H9 (cell line): ENCODE data around the gene HDAC5. TPM values are rescaled to one million over a fixed set of nuclear protein-coding genes. Genes with fewer than 3 reads are reported as not detected.
A peak's percentile ranks its signal among the peaks of the same experiment; 100 is the strongest.

ENCODE experiments used
- DNase-seq: peaks from one replicate; pipeline ENCODE4 v3.0.0-alpha.2; 2017
- H2AFZ ChIP-seq: one replicate; pipeline ENCODE4 v1.6.1; 2013; ENCODE audit warnings: mild to moderate bottlenecking, low read length, control low read depth, moderate library complexity
- H2AK5ac ChIP-seq: 2 replicates; pipeline ENCODE4 v1.6.1; 2013; ENCODE audit warnings: low read length, control low read depth, mixed read lengths; ENCODE audit not compliant: insufficient read length
- H2BK120ac ChIP-seq: one replicate; pipeline ENCODE4 v1.6.1; 2013; ENCODE audit warnings: low read depth, mild to moderate bottlenecking, low read length, control low read depth, inconsistent platforms; ENCODE audit not compliant: poor library complexity, severe bottlenecking
- H2BK12ac ChIP-seq: 2 replicates; pipeline ENCODE4 v1.6.1; 2013; ENCODE audit warnings: low read length, control low read depth, mixed read lengths, low read depth; ENCODE audit not compliant: insufficient read length
- H2BK15ac ChIP-seq: 2 replicates; pipeline ENCODE4 v1.6.1; 2013; ENCODE audit warnings: low read depth, low read length, control low read depth
- H2BK20ac ChIP-seq: one replicate; pipeline ENCODE4 v1.6.1; 2013; ENCODE audit warnings: low read depth, mild to moderate bottlenecking, low read length, control low read depth, inconsistent platforms; ENCODE audit not compliant: poor library complexity, severe bottlenecking
- H2BK5ac ChIP-seq: 2 replicates; pipeline ENCODE4 v1.6.1; 2013; ENCODE audit warnings: low read length, control low read depth, mixed read lengths; ENCODE audit not compliant: insufficient read length
- H3K14ac ChIP-seq: 2 replicates; pipeline ENCODE4 v1.6.1; 2013; ENCODE audit warnings: low read length, control low read depth; ENCODE audit not compliant: insufficient read depth
- H3K18ac ChIP-seq: 2 replicates; pipeline ENCODE4 v1.6.1; 2013; ENCODE audit warnings: low read depth, mild to moderate bottlenecking, mixed read lengths, low read length, control low read depth; ENCODE audit not compliant: insufficient read length
- H3K23ac ChIP-seq: 2 replicates; pipeline ENCODE4 v1.6.1; 2013; ENCODE audit warnings: low read length, control low read depth, mixed read lengths, low read depth; ENCODE audit not compliant: insufficient read length
- H3K23me2 ChIP-seq: 2 replicates; pipeline ENCODE4 v1.6.1; 2013; ENCODE audit warnings: low read depth, mild to moderate bottlenecking, mixed read lengths, low read length, control low read depth; ENCODE audit not compliant: insufficient read length, poor library complexity, severe bottlenecking
- H3K27ac ChIP-seq: 2 replicates; pipeline ENCODE4 v1.5.1; 2013; ENCODE audit warnings: low read length, control low read depth, mixed read lengths, low read depth; ENCODE audit not compliant: insufficient read length
- H3K27me3 ChIP-seq: 2 replicates; pipeline ENCODE4 v1.6.1; 2013; ENCODE audit warnings: low read length, control low read depth, inconsistent platforms; ENCODE audit not compliant: insufficient read depth
- H3K4ac ChIP-seq: 2 replicates; pipeline ENCODE4 v1.6.1; 2013; ENCODE audit warnings: low read depth, mild to moderate bottlenecking, control low read depth, inconsistent platforms, low read length, moderate library complexity
- H3K4me1 ChIP-seq: 2 replicates; pipeline ENCODE4 v1.6.1; 2013; ENCODE audit warnings: low read length, control low read depth, inconsistent platforms; ENCODE audit not compliant: insufficient read depth
- H3K4me2 ChIP-seq: 2 replicates; pipeline ENCODE4 v1.6.1; 2013; ENCODE audit warnings: low read length, control low read depth, mixed read lengths; ENCODE audit not compliant: insufficient read length, insufficient read depth
- H3K56ac ChIP-seq: 2 replicates; pipeline ENCODE4 v1.6.1; 2013; ENCODE audit warnings: low read depth, mild to moderate bottlenecking, mixed read lengths, low read length, control low read depth; ENCODE audit not compliant: insufficient read length
- H3K79me1 ChIP-seq: 2 replicates; pipeline ENCODE4 v1.6.1; 2013; ENCODE audit warnings: low read depth, mild to moderate bottlenecking, moderate library complexity, low read length, control low read depth, inconsistent platforms; ENCODE audit not compliant: insufficient read depth, poor library complexity, severe bottlenecking
- H3K79me2 ChIP-seq: 2 replicates; pipeline ENCODE4 v1.6.1; 2013; ENCODE audit warnings: low read length, control low read depth, inconsistent platforms; ENCODE audit not compliant: insufficient read depth
- H3K9ac ChIP-seq: 2 replicates; pipeline ENCODE4 v1.6.1; 2013; ENCODE audit warnings: low read length, control low read depth, mixed read lengths; ENCODE audit not compliant: insufficient read length; ENCODE audit errors: extremely low read depth
- H3K9me3 ChIP-seq: one replicate; pipeline ENCODE4 v1.6.1; 2013; ENCODE audit warnings: low read depth, low read length, inconsistent platforms; ENCODE audit not compliant: control insufficient read depth
- H3T11ph ChIP-seq: one replicate; pipeline ENCODE4 v1.6.1; 2013; ENCODE audit warnings: mild to moderate bottlenecking, low read length, control low read depth, inconsistent platforms
- H4K20me1 ChIP-seq: one replicate; pipeline ENCODE4 v1.6.1; 2013; ENCODE audit not compliant: control insufficient read depth, insufficient read length, insufficient read depth
- H4K5ac ChIP-seq: 2 replicates; pipeline ENCODE4 v1.6.1; 2013; ENCODE audit warnings: low read depth, mild to moderate bottlenecking, mixed read lengths, low read length, control low read depth; ENCODE audit not compliant: insufficient read length
- H4K8ac ChIP-seq: replicated peaks from 2 replicates; pipeline ENCODE4 v1.6.1; 2013; ENCODE audit warnings: low read length, control low read depth, mixed read lengths, low read depth; ENCODE audit not compliant: insufficient read length
- H4K91ac ChIP-seq: 2 replicates; pipeline ENCODE4 v1.6.1; 2013; ENCODE audit warnings: low read depth, mild to moderate bottlenecking, moderate library complexity, mixed read lengths, low read length, control low read depth; ENCODE audit not compliant: insufficient read length
- H3K27ac Mint-ChIP-seq, 3 experiments: 2 replicates in 2 of 3; 3 replicates in 1 of 3; pipeline ENCODE4 v1.8.0; 2020 to 2021; ENCODE audit warnings: mixed read lengths in 3 of 3, mild to moderate bottlenecking in 1 of 3, moderate library complexity in 1 of 3
- H3K27me3 Mint-ChIP-seq: 2 replicates; pipeline ENCODE4 v1.8.0; 2021; ENCODE audit warnings: low read depth, mild to moderate bottlenecking, moderate library complexity, mixed read lengths
- H3K36me3 Mint-ChIP-seq, 3 experiments: 2 replicates in 2 of 3; 3 replicates in 1 of 3; pipeline ENCODE4 v1.8.0; 2020 to 2021; ENCODE audit warnings: low read depth in 3 of 3, mixed read lengths in 3 of 3; ENCODE audit not compliant: insufficient read depth in 1 of 3
- H3K4me1 Mint-ChIP-seq, 2 experiments: 2 replicates each; pipeline ENCODE4 v1.8.0; 2020; ENCODE audit warnings: mixed read lengths in 2 of 2
- H3K4me3 Mint-ChIP-seq, 2 experiments: 2 replicates in 1 of 2; 3 replicates in 1 of 2; pipeline ENCODE4 v1.8.0; 2020 to 2021; ENCODE audit warnings: mild to moderate bottlenecking in 2 of 2, mixed read lengths in 2 of 2, moderate library complexity in 1 of 2
- H3K9me3 Mint-ChIP-seq, 2 experiments: 2 replicates in 1 of 2; 3 replicates in 1 of 2; pipeline ENCODE4 v1.8.0; 2020; ENCODE audit warnings: mild to moderate bottlenecking in 2 of 2, mixed read lengths in 2 of 2, moderate library complexity in 1 of 2
- WGBS: extraction: QIAGEN DNeasy Blood & Tissue Kit; methylation state at CpG from one replicate; pipeline ENCODE4 v1.1.7; 2013; ENCODE audit warnings: missing lambda C conversion rate, low lambda C conversion rate, mixed read lengths; ENCODE audit not compliant: insufficient read length; ENCODE audit errors: extremely low coverage; 5-methylcytosine and 5-hydroxymethylcytosine counted together
- total RNA-seq: library from RNA; stranded (reverse); gene quantifications from 2 replicates; pipeline ENCODE4 v1.2.1, GENCODE V29; 2021
- TF ChIP-seq, protein P1 (sequence below): fragments of 200-600 bp; sonication (generic); conservative IDR thresholded peaks from 3 replicates; pipeline ENCODE4 v1.8.0; 2021; ENCODE audit warnings: antibody characterized with exemption, mild to moderate bottlenecking

HDAC5 gene
- total RNA-seq, 1 experiment from 2014 or later, result 39.5 TPM

DNA sequence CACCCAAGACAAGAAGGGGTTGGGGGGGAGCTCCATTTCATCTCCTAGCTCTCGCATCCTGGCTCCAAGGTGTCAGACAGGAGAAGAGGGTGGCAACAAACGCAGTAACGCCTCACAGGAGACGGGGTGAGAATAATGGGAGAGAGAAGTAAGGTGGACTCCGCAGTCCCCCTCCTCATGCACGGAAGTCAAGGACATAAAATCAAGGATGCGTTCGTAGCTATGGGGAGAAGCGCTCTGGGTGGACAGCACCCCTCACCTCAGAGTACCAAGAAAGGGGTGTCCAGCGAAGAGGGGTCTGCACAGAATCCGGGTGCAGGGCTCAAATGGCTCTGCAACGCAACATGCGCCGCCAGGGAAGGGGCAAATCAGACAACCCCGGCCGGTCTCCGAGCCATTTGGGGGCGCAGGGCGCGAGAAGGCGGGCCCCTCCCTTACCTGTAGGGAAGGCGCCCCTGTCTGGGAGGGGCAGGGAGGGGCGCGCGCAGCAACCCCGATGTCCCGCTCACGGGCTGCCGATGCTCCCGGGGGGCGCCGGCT is 555 bp downstream of the HDAC5 start:
- Histone ChIP-seq H3K27ac (no peak overlapping the region), H3K79me1 (no peaks in the 10 kb centered on the region), H3K14ac (peak overlapping the region; percentile 76), H3K56ac (no peak overlapping the region), H2AK5ac (no peak overlapping the region), H2BK12ac (no peak overlapping the region), H2BK5ac (no peak overlapping the region), H4K91ac (no peak overlapping the region), H4K8ac (no peak overlapping the region), H3K9me3 (no peaks in the 10 kb centered on the region), H3K4me2 (peak overlapping the region; percentile 90), H2BK120ac (no peak overlapping the region), H2AFZ (no peak overlapping the region), H3T11ph (no peak overlapping the region), H3K9ac (peak overlapping the region; percentile 62), H2BK15ac (no peak overlapping the region), H4K20me1 (no peaks in the 10 kb centered on the region), H3K4me1 (peaks cover 6% of the 10 kb centered on the region; the same call in 1 of the 2 replicates), H3K23ac (no peak overlapping the region), H2BK20ac (no peak overlapping the region), H3K18ac (peak overlapping the region; percentile 37), H3K79me2 (peaks cover 2% of the 10 kb centered on the region; the same call in 1 of the 2 replicates), H3K4ac (no peak overlapping the region), H3K23me2 (peaks cover 9% of the 10 kb centered on the region), H3K27me3 (no peaks in the 10 kb centered on the region), H4K5ac (no peak overlapping the region)
- H3K27ac Mint-ChIP-seq, result peak overlapping the region; percentile 64 to 91 (median 68); a peak in 4 of 7 replicates
- no CpG with 5 or more reads among the region's 32 CpGs for WGBS
- peaks cover 0 to 5% (median 2%) of the 10 kb centered on the region in 3 experiments; a peak in 2 of 7 replicates for H3K36me3 Mint-ChIP-seq
- H3K4me3 Mint-ChIP-seq, result peak overlapping the region; percentile 86 to 96
- H3K4me1 Mint-ChIP-seq, result peaks cover 36 to 54% of the 10 kb centered on the region in 2 experiments
- H3K27me3 Mint-ChIP-seq, result peaks cover 2% of the 10 kb centered on the region
- TF ChIP-seq, protein P1, sequence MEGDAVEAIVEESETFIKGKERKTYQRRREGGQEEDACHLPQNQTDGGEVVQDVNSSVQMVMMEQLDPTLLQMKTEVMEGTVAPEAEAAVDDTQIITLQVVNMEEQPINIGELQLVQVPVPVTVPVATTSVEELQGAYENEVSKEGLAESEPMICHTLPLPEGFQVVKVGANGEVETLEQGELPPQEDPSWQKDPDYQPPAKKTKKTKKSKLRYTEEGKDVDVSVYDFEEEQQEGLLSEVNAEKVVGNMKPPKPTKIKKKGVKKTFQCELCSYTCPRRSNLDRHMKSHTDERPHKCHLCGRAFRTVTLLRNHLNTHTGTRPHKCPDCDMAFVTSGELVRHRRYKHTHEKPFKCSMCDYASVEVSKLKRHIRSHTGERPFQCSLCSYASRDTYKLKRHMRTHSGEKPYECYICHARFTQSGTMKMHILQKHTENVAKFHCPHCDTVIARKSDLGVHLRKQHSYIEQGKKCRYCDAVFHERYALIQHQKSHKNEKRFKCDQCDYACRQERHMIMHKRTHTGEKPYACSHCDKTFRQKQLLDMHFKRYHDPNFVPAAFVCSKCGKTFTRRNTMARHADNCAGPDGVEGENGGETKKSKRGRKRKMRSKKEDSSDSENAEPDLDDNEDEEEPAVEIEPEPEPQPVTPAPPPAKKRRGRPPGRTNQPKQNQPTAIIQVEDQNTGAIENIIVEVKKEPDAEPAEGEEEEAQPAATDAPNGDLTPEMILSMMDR, result no peak
- no peak for DNase-seq
- H3K9me3 Mint-ChIP-seq, result no peaks in the 10 kb centered on the region
